SK-N-SH (cell line): ENCODE results near the gene TNFSF13. TPM values are rescaled to one million over a fixed set of nuclear protein-coding genes. Genes with fewer than 3 reads are reported as not detected.

Experiments used
- CTCF ChIA-PET: fragments of 300-600, 350-600 bp; formaldehyde crosslinking; extraction: SDS; loops from one replicate; lab custom pipeline; 2021; lab: Yijun Ruan, JAX
- POLR2A ChIA-PET: fragments of 350-600 bp; sonication (Branson Sonifier 250); formaldehyde crosslinking; extraction: SDS; loops from one replicate; lab custom pipeline; 2020; ENCODE audit warnings: antibody characterized with exemption, inconsistent platforms; lab: Yijun Ruan, JAX
- DNase-seq: peaks from one replicate; pipeline ENCODE4 v3.0.0; 2012
- H2AFZ ChIP-seq: fragments of 200-600 bp; sonication (generic); 2 replicates; pipeline ENCODE4 v1.8.1; 2016; ENCODE audit warnings: antibody characterized with exemption, mild to moderate bottlenecking, low read depth
- H3F3A ChIP-seq: fragments of 200-600 bp; sonication (generic); replicated peaks from 2 replicates; pipeline ENCODE3; 2016; ENCODE audit warnings: antibody characterized with exemption, mild to moderate bottlenecking; ENCODE audit not compliant: insufficient read depth
- H3K27ac ChIP-seq, 2 experiments: fragments of 200-500 bp in 1 of 2; fragments of 200-600 bp in 1 of 2; sonication (Bioruptor generic) in 1 of 2; sonication (generic), shearing (Covaris generic) in 1 of 2; 2 replicates each; pipeline versions ENCODE4 v1.5.1 to v1.6.1; 2014 to 2016; ENCODE audit warnings: low read depth in 2 of 2, inconsistent platforms in 1 of 2, low read length in 1 of 2, mild to moderate bottlenecking in 1 of 2, mixed read lengths in 1 of 2
- H3K27me3 ChIP-seq: fragments of 200-600 bp; sonication (generic), shearing (Covaris generic); 2 replicates; pipeline ENCODE4 v1.6.1; 2016; ENCODE audit warnings: mixed run types; ENCODE audit not compliant: insufficient read depth
- H3K36me3 ChIP-seq, 2 experiments: fragments of 200-500 bp in 1 of 2; fragments of 200-600 bp in 1 of 2; sonication (Bioruptor generic) in 1 of 2; sonication (generic) in 1 of 2; replicated peaks in 1 of 2; 2 replicates each; pipeline versions ENCODE3 to v1.5.1; 2014 to 2016; ENCODE audit warnings: low read length in 1 of 2, mild to moderate bottlenecking in 1 of 2; ENCODE audit not compliant: insufficient read depth in 2 of 2, control insufficient read depth in 1 of 2
- H3K4me1 ChIP-seq, 2 experiments: fragments of 200-500 bp in 1 of 2; fragments of 200-600 bp in 1 of 2; sonication (Bioruptor generic) in 1 of 2; sonication (generic), shearing (Covaris generic) in 1 of 2; 2 replicates each; pipeline versions ENCODE4 v1.5.1 to v1.6.1; 2014 to 2016; ENCODE audit warnings: low read depth in 1 of 2, low read length in 1 of 2, mixed run types in 1 of 2; ENCODE audit not compliant: insufficient read depth in 2 of 2, control insufficient read depth in 1 of 2
- H3K4me2 ChIP-seq: fragments of 200-600 bp; sonication (generic), shearing (Covaris generic); 2 replicates; pipeline ENCODE4 v1.6.1; 2017; ENCODE audit warnings: mixed run types
- H3K4me3 ChIP-seq, 2 experiments: fragments of 200-500 bp in 1 of 2; fragments of 200-600 bp in 1 of 2; sonication (Bioruptor generic) in 1 of 2; sonication (generic), shearing (Covaris generic) in 1 of 2; 2 replicates each; pipeline versions ENCODE4 v1.5.1 to v1.8.1; 2014 to 2016; ENCODE audit warnings: low read depth in 2 of 2, inconsistent platforms in 1 of 2, low read length in 1 of 2, mild to moderate bottlenecking in 1 of 2, mixed read lengths in 1 of 2, moderate library complexity in 1 of 2
- H3K79me2 ChIP-seq: fragments of 200-600 bp; sonication (generic); 2 replicates; pipeline ENCODE4 v1.8.1; 2017; ENCODE audit warnings: mild to moderate bottlenecking; ENCODE audit not compliant: insufficient read depth
- H3K9ac ChIP-seq: fragments of 200-600 bp; sonication (generic); 2 replicates; pipeline ENCODE4 v1.6.1; 2017; ENCODE audit warnings: mixed run types
- H3K9me2 ChIP-seq: fragments of 200-600 bp; sonication (generic); 2 replicates; pipeline ENCODE4 v1.6.1; 2017; ENCODE audit warnings: mixed run types
- H3K9me3 ChIP-seq: fragments of 200-600 bp; sonication (generic); 2 replicates; pipeline ENCODE4 v1.6.1; 2017; ENCODE audit warnings: mixed run types, mild to moderate bottlenecking, moderate library complexity
- H4K20me1 ChIP-seq: fragments of 200-600 bp; sonication (generic); 2 replicates; pipeline ENCODE4 v1.6.1; 2017; ENCODE audit warnings: mild to moderate bottlenecking, mixed run types; ENCODE audit not compliant: insufficient read depth
- CHD2 ChIP-seq: fragments of 150-350 bp; IDR thresholded peaks from 2 replicates; pipeline ENCODE4 v1.6.1; 2018; ENCODE audit warnings: low read length; ENCODE audit not compliant: partially characterized antibody
- ELF1 ChIP-seq: IDR thresholded peaks from 2 replicates; pipeline ENCODE4 v1.4.0; 2012
- MXI1 ChIP-seq: IDR thresholded peaks from 2 replicates; pipeline ENCODE4 v1.6.1; 2012; ENCODE audit warnings: mild to moderate bottlenecking, low read depth, low read length, improper control_type of control experiment
- NFIC ChIP-seq: IDR thresholded peaks from 2 replicates; pipeline ENCODE4 v1.4.0; 2012; ENCODE audit warnings: borderline replicate concordance
- NRF1 ChIP-seq: IDR thresholded peaks from 2 replicates; pipeline ENCODE4 v1.6.1; 2012; ENCODE audit warnings: low read depth, mild to moderate bottlenecking, low read length
- RAD21 ChIP-seq: IDR thresholded peaks from 2 replicates; pipeline ENCODE4 v1.6.1; 2012; ENCODE audit warnings: mild to moderate bottlenecking, low read length
- SMC3 ChIP-seq: IDR thresholded peaks from 2 replicates; pipeline ENCODE4 v1.6.1; 2012; ENCODE audit warnings: low read depth, low read length, improper control_type of control experiment
- TCF12 ChIP-seq: IDR thresholded peaks from 2 replicates; pipeline ENCODE4 v1.4.0; 2012
- TEAD4 ChIP-seq: IDR thresholded peaks from 2 replicates; pipeline ENCODE4 v1.4.0; 2012; ENCODE audit warnings: mild to moderate bottlenecking, borderline replicate concordance; ENCODE audit not compliant: insufficient read depth
- WGBS: methylation state at CpG from one replicate; pipeline ENCODE4 v1.1.6; 2017; ENCODE audit warnings: low lambda C conversion rate; 5-methylcytosine and 5-hydroxymethylcytosine counted together
- polyA plus RNA-seq, 3 experiments: library from polyadenylated mRNA; depleted of rRNA; stranded (reverse); fragments of >200 nt; gene quantifications; 2 replicates each; pipeline ENCODE4 v1.2.3, GENCODE V29; 2012
- TF ChIP-seq, protein P1 (sequence below): fragments of 200-600 bp; sonication (generic); IDR thresholded peaks from 2 replicates; pipeline ENCODE4 v1.6.1; 2017; ENCODE audit warnings: antibody characterized with exemption, mild to moderate bottlenecking, moderate library complexity
- TF ChIP-seq, protein P2 (sequence below): fragments of 150-350 bp; IDR thresholded peaks from 2 replicates; pipeline ENCODE4 v1.6.1; 2017; ENCODE audit warnings: antibody characterized with exemption, low read length, low read depth, borderline replicate concordance
- TF ChIP-seq, protein P3 (sequence below): IDR thresholded peaks from 2 replicates; pipeline ENCODE4 v1.6.1; 2012; ENCODE audit warnings: mild to moderate bottlenecking, low read depth, low read length, moderate library complexity

Gene TNFSF13
- polyA plus RNA-seq, 1 of the 3 experiments (the other 2 are of a cell fraction): 2.1 TPM

DNA sequence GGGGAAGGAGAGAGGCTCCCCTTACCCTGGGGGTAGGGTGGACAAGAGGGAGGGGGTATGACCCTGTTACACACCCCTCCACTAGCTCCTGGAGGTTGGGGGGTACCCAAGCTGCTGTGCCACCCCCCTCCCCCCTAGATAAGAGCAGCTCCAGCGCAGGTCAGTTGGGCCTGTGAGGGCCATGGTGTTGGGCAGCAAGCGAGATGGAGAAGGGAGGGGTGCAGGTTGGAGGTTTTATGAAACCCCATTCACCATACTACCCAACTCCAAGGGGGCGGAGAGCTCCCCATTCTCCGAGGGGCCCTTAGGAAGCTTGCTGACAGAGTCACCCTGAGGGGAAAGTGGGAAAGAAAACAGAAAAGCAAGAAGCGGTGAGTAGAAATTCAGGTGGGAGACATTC is 33.0 kb downstream of the TNFSF13 start:
- Histone ChIP-seq H3K9me2 (no peaks in the 10 kb centered on the region), H3K79me2 (peaks cover 11% of the 10 kb centered on the region; the same call in 1 of the 2 replicates), H4K20me1 (no peaks in the 10 kb centered on the region), H3K27me3 (no peaks in the 10 kb centered on the region), H3K4me1 (peaks cover 17 to 32% of the 10 kb centered on the region in 2 experiments), H3K9ac (no peak overlapping the region), H3F3A (peaks cover 51% of the 10 kb centered on the region), H3K27ac (peak overlapping the region; percentile 8 to 47; a peak in 2 of 4 replicates), H3K9me3 (no peaks in the 10 kb centered on the region), H3K36me3 (peaks cover 35 to 71% of the 10 kb centered on the region in 2 experiments)
- DNase-seq: no peak
- POLR2A ChIA-PET: interaction anchor here (3.5 kb wide), 1 partner anchor 95 kb away, joined by 23 read pairs; the partner anchor contains the start of genes TP53 and WRAP53
- TF ChIP-seq ELF1 (no peak), SMC3 (no peak), CHD2 (no peak), MXI1 (no peak), TCF12 (no peak), RAD21 (no peak), NRF1 (no peak), NFIC (no peak), TEAD4 (no peak)
- TF ChIP-seq, protein P1, sequence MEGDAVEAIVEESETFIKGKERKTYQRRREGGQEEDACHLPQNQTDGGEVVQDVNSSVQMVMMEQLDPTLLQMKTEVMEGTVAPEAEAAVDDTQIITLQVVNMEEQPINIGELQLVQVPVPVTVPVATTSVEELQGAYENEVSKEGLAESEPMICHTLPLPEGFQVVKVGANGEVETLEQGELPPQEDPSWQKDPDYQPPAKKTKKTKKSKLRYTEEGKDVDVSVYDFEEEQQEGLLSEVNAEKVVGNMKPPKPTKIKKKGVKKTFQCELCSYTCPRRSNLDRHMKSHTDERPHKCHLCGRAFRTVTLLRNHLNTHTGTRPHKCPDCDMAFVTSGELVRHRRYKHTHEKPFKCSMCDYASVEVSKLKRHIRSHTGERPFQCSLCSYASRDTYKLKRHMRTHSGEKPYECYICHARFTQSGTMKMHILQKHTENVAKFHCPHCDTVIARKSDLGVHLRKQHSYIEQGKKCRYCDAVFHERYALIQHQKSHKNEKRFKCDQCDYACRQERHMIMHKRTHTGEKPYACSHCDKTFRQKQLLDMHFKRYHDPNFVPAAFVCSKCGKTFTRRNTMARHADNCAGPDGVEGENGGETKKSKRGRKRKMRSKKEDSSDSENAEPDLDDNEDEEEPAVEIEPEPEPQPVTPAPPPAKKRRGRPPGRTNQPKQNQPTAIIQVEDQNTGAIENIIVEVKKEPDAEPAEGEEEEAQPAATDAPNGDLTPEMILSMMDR: no peak
- TF ChIP-seq, protein P2, sequence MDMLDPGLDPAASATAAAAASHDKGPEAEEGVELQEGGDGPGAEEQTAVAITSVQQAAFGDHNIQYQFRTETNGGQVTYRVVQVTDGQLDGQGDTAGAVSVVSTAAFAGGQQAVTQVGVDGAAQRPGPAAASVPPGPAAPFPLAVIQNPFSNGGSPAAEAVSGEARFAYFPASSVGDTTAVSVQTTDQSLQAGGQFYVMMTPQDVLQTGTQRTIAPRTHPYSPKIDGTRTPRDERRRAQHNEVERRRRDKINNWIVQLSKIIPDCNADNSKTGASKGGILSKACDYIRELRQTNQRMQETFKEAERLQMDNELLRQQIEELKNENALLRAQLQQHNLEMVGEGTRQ: no peak
- TF ChIP-seq, protein P3, sequence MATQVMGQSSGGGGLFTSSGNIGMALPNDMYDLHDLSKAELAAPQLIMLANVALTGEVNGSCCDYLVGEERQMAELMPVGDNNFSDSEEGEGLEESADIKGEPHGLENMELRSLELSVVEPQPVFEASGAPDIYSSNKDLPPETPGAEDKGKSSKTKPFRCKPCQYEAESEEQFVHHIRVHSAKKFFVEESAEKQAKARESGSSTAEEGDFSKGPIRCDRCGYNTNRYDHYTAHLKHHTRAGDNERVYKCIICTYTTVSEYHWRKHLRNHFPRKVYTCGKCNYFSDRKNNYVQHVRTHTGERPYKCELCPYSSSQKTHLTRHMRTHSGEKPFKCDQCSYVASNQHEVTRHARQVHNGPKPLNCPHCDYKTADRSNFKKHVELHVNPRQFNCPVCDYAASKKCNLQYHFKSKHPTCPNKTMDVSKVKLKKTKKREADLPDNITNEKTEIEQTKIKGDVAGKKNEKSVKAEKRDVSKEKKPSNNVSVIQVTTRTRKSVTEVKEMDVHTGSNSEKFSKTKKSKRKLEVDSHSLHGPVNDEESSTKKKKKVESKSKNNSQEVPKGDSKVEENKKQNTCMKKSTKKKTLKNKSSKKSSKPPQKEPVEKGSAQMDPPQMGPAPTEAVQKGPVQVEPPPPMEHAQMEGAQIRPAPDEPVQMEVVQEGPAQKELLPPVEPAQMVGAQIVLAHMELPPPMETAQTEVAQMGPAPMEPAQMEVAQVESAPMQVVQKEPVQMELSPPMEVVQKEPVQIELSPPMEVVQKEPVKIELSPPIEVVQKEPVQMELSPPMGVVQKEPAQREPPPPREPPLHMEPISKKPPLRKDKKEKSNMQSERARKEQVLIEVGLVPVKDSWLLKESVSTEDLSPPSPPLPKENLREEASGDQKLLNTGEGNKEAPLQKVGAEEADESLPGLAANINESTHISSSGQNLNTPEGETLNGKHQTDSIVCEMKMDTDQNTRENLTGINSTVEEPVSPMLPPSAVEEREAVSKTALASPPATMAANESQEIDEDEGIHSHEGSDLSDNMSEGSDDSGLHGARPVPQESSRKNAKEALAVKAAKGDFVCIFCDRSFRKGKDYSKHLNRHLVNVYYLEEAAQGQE: no peak
- TF ChIP-seq, all 33 proteins: peak for 0
- Histone ChIP-seq H3K4me2 (no peak overlapping the region), H2AFZ (no peak overlapping the region), H3K4me3 (no peak overlapping the region)
- CTCF ChIA-PET: interaction anchor here (0.8 to 3.4 kb wide), 4 partner anchors 31 to 155 kb away, joined by 3 to 17 read pairs (median 4); partner anchors contain the start of gene WRAP53
- 97% methylated on average over 5 of the region's 5 CpGs for WGBS
